HEK293 (cell line): ENCODE data around the gene GNB1.

Experiments used
- CTCF ChIA-PET: fragments of 350-600 bp; formaldehyde crosslinking; extraction: SDS; loops from one replicate; lab custom pipeline; 2021; ENCODE audit warnings: antibody characterized with exemption; lab: Yijun Ruan, JAX
- POLR2A ChIA-PET: fragments of 300-600 bp; formaldehyde crosslinking; extraction: SDS; loops from one replicate; lab custom pipeline; 2020; ENCODE audit warnings: antibody characterized with exemption, inconsistent platforms; lab: Yijun Ruan, JAX
- H3K27ac ChIP-seq: fragments of 200-500 bp; sonication (Bioruptor generic); 2 replicates; pipeline ENCODE4 v1.5.1; 2014; ENCODE audit warnings: low read depth, low read length, control low read depth, inconsistent platforms; ENCODE audit errors: extremely low read depth
- H3K36me3 ChIP-seq, 2 experiments: fragments of 200-500 bp in 1 of 2; sonication (Bioruptor generic) in 1 of 2; 1 replicate in 1 of 2; 2 replicates in 1 of 2; pipeline ENCODE4 v1.5.1; 2014 to 2017; ENCODE audit warnings: inconsistent platforms in 2 of 2, low read length in 2 of 2; ENCODE audit not compliant: control insufficient read depth in 2 of 2, insufficient read depth in 1 of 2
- H3K4me1 ChIP-seq: fragments of 200-500 bp; sonication (Bioruptor generic); 2 replicates; pipeline ENCODE4 v1.5.1; 2014; ENCODE audit warnings: mild to moderate bottlenecking, low read length, inconsistent platforms; ENCODE audit not compliant: control insufficient read depth, insufficient read depth
- H3K4me3 ChIP-seq: 2 replicates; pipeline ENCODE4 v1.5.1; 2011; ENCODE audit warnings: low read depth, mild to moderate bottlenecking, control low read depth, low read length, moderate library complexity
- H3K9me3 ChIP-seq: fragments of 200-500 bp; sonication (Bioruptor generic); 2 replicates; pipeline ENCODE4 v1.5.1; 2014; ENCODE audit warnings: low read depth, low read length, inconsistent platforms; ENCODE audit not compliant: control insufficient read depth, insufficient read depth
- BCL11B ChIP-seq: fragments of 450-650 bp; formaldehyde crosslinking; IDR thresholded peaks from 2 replicates; pipeline ENCODE4 v1.5.1; 2016; ENCODE audit warnings: low read depth, missing biosample characterization, missing genetic modification characterization
- GFI1B ChIP-seq: fragments of 450-650 bp; formaldehyde crosslinking; IDR thresholded peaks from 2 replicates; pipeline ENCODE4 v1.5.1; 2016; ENCODE audit warnings: missing biosample characterization, missing genetic modification characterization
- IKZF3 ChIP-seq: fragments of 450-650 bp; IDR thresholded peaks from 2 replicates; pipeline ENCODE4 v1.5.0; 2018; ENCODE audit warnings: missing biosample characterization, mild to moderate bottlenecking, missing genetic modification characterization, moderate library complexity
- PBX3 ChIP-seq: sonication (generic); formaldehyde crosslinking; IDR thresholded peaks from 2 replicates; pipeline ENCODE4 v1.8.1; 2022; ENCODE audit warnings: mild to moderate bottlenecking, moderate library complexity, missing genetic modification reagents
- SCRT2 ChIP-seq: fragments of 450-650 bp; formaldehyde crosslinking; IDR thresholded peaks from 2 replicates; pipeline ENCODE4 v1.5.1; 2016; ENCODE audit warnings: missing biosample characterization, missing genetic modification characterization
- SP7 ChIP-seq: fragments of 450-650 bp; formaldehyde crosslinking; IDR thresholded peaks from 2 replicates; pipeline ENCODE4 v1.5.1; 2016; ENCODE audit warnings: missing biosample characterization, missing genetic modification characterization
- ZBTB10 ChIP-seq: fragments of 450-650 bp; formaldehyde crosslinking; IDR thresholded peaks from 2 replicates; pipeline ENCODE4 v1.5.1; 2016; ENCODE audit warnings: missing biosample characterization, missing genetic modification characterization
- ZBTB20 ChIP-seq: fragments of 450-650 bp; formaldehyde crosslinking; IDR thresholded peaks from 2 replicates; pipeline ENCODE4 v1.5.1; 2016; ENCODE audit warnings: missing biosample characterization, missing genetic modification characterization
- ZEB2 ChIP-seq: fragments of 450-650 bp; formaldehyde crosslinking; IDR thresholded peaks from 2 replicates; pipeline ENCODE4 v1.5.1; 2016; ENCODE audit warnings: missing biosample characterization, missing genetic modification characterization
- ZFP69B ChIP-seq: fragments of 450-650 bp; formaldehyde crosslinking; IDR thresholded peaks from 2 replicates; pipeline ENCODE4 v1.5.1; 2016; ENCODE audit warnings: missing biosample characterization, missing genetic modification characterization
- ZIC2 ChIP-seq: fragments of 450-650 bp; formaldehyde crosslinking; IDR thresholded peaks from 2 replicates; pipeline ENCODE4 v1.5.1; 2016; ENCODE audit warnings: missing biosample characterization, missing genetic modification characterization
- ZNF19 ChIP-seq: fragments of 450-650 bp; formaldehyde crosslinking; IDR thresholded peaks from 2 replicates; pipeline ENCODE4; 2016; ENCODE audit warnings: missing biosample characterization, missing genetic modification characterization, low read depth
- ZNF202 ChIP-seq: fragments of 450-650 bp; formaldehyde crosslinking; IDR thresholded peaks from 2 replicates; pipeline ENCODE4 v1.5.1; 2016; ENCODE audit warnings: missing biosample characterization, missing genetic modification characterization, borderline replicate concordance
- ZNF221 ChIP-seq: fragments of 450-650 bp; formaldehyde crosslinking; IDR thresholded peaks from 2 replicates; pipeline ENCODE4 v1.5.1; 2017; ENCODE audit warnings: missing biosample characterization, missing genetic modification characterization, borderline replicate concordance
- ZNF223 ChIP-seq: fragments of 450-650 bp; formaldehyde crosslinking; IDR thresholded peaks from 2 replicates; pipeline ENCODE4 v1.5.1; 2016; ENCODE audit warnings: missing biosample characterization, missing genetic modification characterization
- ZNF23 ChIP-seq: fragments of 450-650 bp; formaldehyde crosslinking; IDR thresholded peaks from 2 replicates; pipeline ENCODE4 v1.5.1; 2016; ENCODE audit warnings: missing biosample characterization, missing genetic modification characterization, borderline replicate concordance
- ZNF292 ChIP-seq: fragments of 450-650 bp; formaldehyde crosslinking; IDR thresholded peaks from 2 replicates; pipeline ENCODE4 v1.5.1; 2016; ENCODE audit warnings: low read depth, missing biosample characterization, missing genetic modification characterization, borderline replicate concordance
- ZNF335 ChIP-seq: fragments of 450-650 bp; formaldehyde crosslinking; conservative IDR thresholded peaks from 2 replicates; pipeline ENCODE4 v1.5.1; 2016; ENCODE audit warnings: missing biosample characterization, missing genetic modification characterization
- ZNF48 ChIP-seq: fragments of 450-650 bp; formaldehyde crosslinking; IDR thresholded peaks from 2 replicates; pipeline ENCODE4 v1.5.1; 2016; ENCODE audit warnings: missing biosample characterization, missing genetic modification characterization
- ZNF510 ChIP-seq: fragments of 450-650 bp; formaldehyde crosslinking; IDR thresholded peaks from 2 replicates; pipeline ENCODE4 v1.5.1; 2018; ENCODE audit warnings: mild to moderate bottlenecking, missing genetic modification characterization, missing biosample characterization; ENCODE audit not compliant: insufficient replicate concordance
- ZNF580 ChIP-seq: fragments of 450-650 bp; formaldehyde crosslinking; IDR thresholded peaks from 2 replicates; pipeline ENCODE4 v1.5.1; 2016; ENCODE audit warnings: missing biosample characterization, missing genetic modification characterization
- ZNF624 ChIP-seq: fragments of 450-650 bp; formaldehyde crosslinking; IDR thresholded peaks from 2 replicates; pipeline ENCODE4 v1.5.1; 2017; ENCODE audit warnings: missing biosample characterization, missing genetic modification characterization
- ZNF629 ChIP-seq: fragments of 450-650 bp; formaldehyde crosslinking; IDR thresholded peaks from 2 replicates; pipeline ENCODE4 v1.5.1; 2017; ENCODE audit warnings: missing biosample characterization, missing genetic modification characterization
- ZNF704 ChIP-seq: fragments of 450-650 bp; formaldehyde crosslinking; IDR thresholded peaks from 2 replicates; pipeline ENCODE4 v1.5.1; 2016; ENCODE audit warnings: missing biosample characterization, missing genetic modification characterization
- ZNF747 ChIP-seq: fragments of 450-650 bp; formaldehyde crosslinking; IDR thresholded peaks from 2 replicates; pipeline ENCODE4 v1.5.1; 2016; ENCODE audit warnings: missing biosample characterization, missing genetic modification characterization
- ZSCAN18 ChIP-seq: fragments of 450-650 bp; formaldehyde crosslinking; IDR thresholded peaks from 2 replicates; pipeline ENCODE4 v1.5.1; 2016; ENCODE audit warnings: missing biosample characterization, missing genetic modification characterization

GNB1 gene

GRCh38 chr1:1833456-1833855 is 57.4 kb downstream of the GNB1 start:
- TF ChIP-seq ZEB2 (no peak), ZNF704 (no peak), ZNF23 (tag by site-specific recombination) (no peak), ZNF221 (tag by site-specific recombination) (no peak), SP7 (tag by site-specific recombination) (no peak), ZNF580 (tag by site-specific recombination) (no peak), ZNF510 (tag by site-specific recombination) (no peak), ZNF747 (tag by site-specific recombination) (no peak), IKZF3 (tag by site-specific recombination) (no peak), ZNF19 (tag by site-specific recombination) (no peak), GFI1B (no peak), ZNF48 (tag by site-specific recombination) (no peak), ZIC2 (no peak), BCL11B (tag by site-specific recombination) (no peak), ZNF202 (no peak), ZNF223 (tag by site-specific recombination) (no peak), PBX3 (CRISPR knock-in tag) (no peak)
- Histone ChIP-seq H3K4me1 (peaks cover 4% of the 10 kb centered on the region), H3K9me3 (no peaks in the 10 kb centered on the region), H3K27ac (no peak overlapping the region), H3K36me3 (peaks cover 3 to 57% of the 10 kb centered on the region in 2 experiments; a peak in 2 of 3 replicates), H3K4me3 (no peak overlapping the region)
- ChIA-PET CTCF (interaction anchor here (0.7 to 0.8 kb wide), 2 partner anchors 12 to 72 kb away, joined by 3 to 5 read pairs; no protein-coding TSS in a partner anchor), POLR2A (no interaction called here)

GRCh38 chr1:1832820-1833219 is 58.1 kb downstream of the GNB1 start:
- peaks cover 3 to 54% of the 10 kb centered on the region in 2 experiments; a peak in 2 of 3 replicates for H3K36me3 ChIP-seq
- CTCF ChIA-PET: interaction anchor here (0.8 kb wide), 1 partner anchor 73 kb away, joined by 5 read pairs; no protein-coding TSS in a partner anchor
- 0 out of 2 replicates have a peak, but pooled peaks have one; percentile 18 for TF ChIP-seq SCRT2 (tag by site-specific recombination)
- TF ChIP-seq ZSCAN18: no peak
- 0 out of 2 replicates have a peak, but pooled peaks have one; percentile 33 for TF ChIP-seq ZFP69B
- no peak overlapping the region for H3K4me3 ChIP-seq
- POLR2A ChIA-PET: no interaction called here
- peaks cover 4% of the 10 kb centered on the region for H3K4me1 ChIP-seq
- no peak overlapping the region for H3K27ac ChIP-seq
- no peaks in the 10 kb centered on the region for H3K9me3 ChIP-seq

GRCh38 chr1:1832166-1832565 is 58.7 kb downstream of the GNB1 start:
- ChIA-PET CTCF (no interaction called here), POLR2A (no interaction called here)
- H3K36me3 ChIP-seq: peaks cover 2 to 49% of the 10 kb centered on the region in 2 experiments; a peak in 2 of 3 replicates
- TF ChIP-seq ZNF629 (no peak), ZBTB10 (no peak), ZNF292 (tag by site-specific recombination) (no peak), ZNF48 (tag by site-specific recombination) (no peak), ZNF335 (tag by site-specific recombination) (no peak), ZNF624 (tag by site-specific recombination) (no peak), ZBTB20 (no peak), ZSCAN18 (no peak)

More at GRCh38 chr1:1832166-1832565, 58.7 kb downstream of the GNB1 start:
- no peak overlapping the region for H3K4me3 ChIP-seq
- peaks cover 7% of the 10 kb centered on the region for H3K4me1 ChIP-seq
- H3K27ac ChIP-seq: no peak overlapping the region
- H3K9me3 ChIP-seq: no peaks in the 10 kb centered on the region
